OCI-LY7 (cell line): Measurements from ENCODE around the gene MAP3K7CL. TPM values are rescaled to one million over a fixed set of nuclear protein-coding genes. Genes with fewer than 3 reads are reported as not detected.

Experiments
- BruUV-seq: library from RNA; stranded (reverse); fragments of 400-500 nt; replicated peaks from 2 replicates; lab custom pipeline; 2021; lab: Mats Ljungman, UMichigan
- CTCF ChIA-PET: fragments of 300-600 bp; sonication (Branson Sonifier 250); formaldehyde crosslinking; loops from one replicate; lab custom pipeline; 2022; ENCODE audit warnings: antibody characterized with exemption; ENCODE audit not compliant: unreplicated experiment; lab: Charles Lee
- POLR2A ChIA-PET: fragments of 300-600 bp; sonication (Branson Sonifier 250); formaldehyde crosslinking; loops from one replicate; lab custom pipeline; 2022; ENCODE audit warnings: antibody characterized with exemption; lab: Charles Lee
- DNase-seq: peaks from one replicate; pipeline ENCODE4 v3.0.0-alpha.2; 2015; ENCODE audit warnings: low spot score
- H2AFZ ChIP-seq: fragments of 200-600 bp; sonication (generic), shearing (Covaris generic); 2 replicates; pipeline ENCODE4 v1.6.1; 2014; ENCODE audit warnings: mild to moderate bottlenecking, antibody characterized with exemption, low read length, moderate library complexity
- H3K27ac ChIP-seq: fragments of 200-600 bp; sonication (generic); 2 replicates; pipeline ENCODE4 v1.5.1; 2014; ENCODE audit warnings: mixed run types, low read depth, mild to moderate bottlenecking, moderate library complexity, low read length, inconsistent platforms; ENCODE audit not compliant: poor library complexity, severe bottlenecking
- H3K36me3 ChIP-seq: fragments of 200-600 bp; sonication (generic); 2 replicates; pipeline ENCODE4 v1.6.1; 2014; ENCODE audit warnings: mild to moderate bottlenecking, antibody characterized with exemption, low read length, moderate library complexity, mixed read lengths; ENCODE audit not compliant: insufficient read depth
- H3K4me1 ChIP-seq: fragments of 200-600 bp; sonication (generic); 2 replicates; pipeline ENCODE4 v1.5.1; 2014; ENCODE audit warnings: mild to moderate bottlenecking, low read length; ENCODE audit not compliant: insufficient read depth, poor library complexity, severe bottlenecking
- H3K4me2 ChIP-seq: fragments of 200-600 bp; sonication (generic); 2 replicates; pipeline ENCODE4 v1.6.1; 2014; ENCODE audit warnings: mild to moderate bottlenecking, low read length
- H3K4me3 ChIP-seq: fragments of 200-600 bp; sonication (generic); 2 replicates; pipeline ENCODE4 v1.5.1; 2014; ENCODE audit warnings: mild to moderate bottlenecking, low read depth, low read length; ENCODE audit not compliant: poor library complexity, severe bottlenecking
- H3K79me2 ChIP-seq: fragments of 200-600 bp; sonication (generic); 2 replicates; pipeline ENCODE4 v1.6.1; 2016; ENCODE audit warnings: low read depth, mild to moderate bottlenecking, low read length, moderate library complexity, mixed read lengths; ENCODE audit not compliant: insufficient read depth
- H3K9me2 ChIP-seq: fragments of 200-600 bp; sonication (generic); 2 replicates; pipeline ENCODE4 v1.6.1; 2016; ENCODE audit warnings: mild to moderate bottlenecking, low read length, mixed read lengths; ENCODE audit not compliant: insufficient read depth
- H3K9me3 ChIP-seq: fragments of 200-600 bp; sonication (generic); 2 replicates; pipeline ENCODE4 v1.6.1; 2014; ENCODE audit warnings: mild to moderate bottlenecking, mixed run types, low read length, mixed read lengths
- H4K20me1 ChIP-seq: fragments of 200-600 bp; sonication (generic); 2 replicates; pipeline ENCODE4 v1.6.1; 2014; ENCODE audit warnings: mild to moderate bottlenecking, antibody characterized with exemption, low read length, moderate library complexity, mixed read lengths; ENCODE audit not compliant: insufficient read depth
- EZH2phosphoT487 ChIP-seq: fragments of 200-600 bp; sonication (generic); IDR thresholded peaks from 2 replicates; pipeline ENCODE4 v1.6.1; 2018; ENCODE audit warnings: low read depth, borderline replicate concordance, mild to moderate bottlenecking, mixed run types, antibody characterized with exemption, low read length, moderate library complexity, mixed read lengths
- intact Hi-C: fragments of 100-400 bp; cut with micrococcal nuclease; formaldehyde crosslinking; loops from one replicate; pipeline ENCODE4 v1.10.0; 2022; ENCODE audit not compliant: unreplicated experiment
- total RNA-seq, 2 experiments: library from RNA; depleted of rRNA in 1 of 2; stranded (reverse); fragments of >200 nt in 1 of 2; shearing (Covaris generic) in 1 of 2; gene quantifications; 2 replicates each; pipeline ENCODE4 v1.2.3, GENCODE V29; 2014 to 2022
- TF ChIP-seq, protein P1 (sequence below): fragments of 200-600 bp; sonication (generic); conservative IDR thresholded peaks from 2 replicates; pipeline ENCODE4 v1.5.1; 2014; ENCODE audit warnings: mild to moderate bottlenecking, antibody characterized with exemption, low read length, moderate library complexity, mixed read lengths

Gene MAP3K7CL
- total RNA-seq, 2 experiments from 2014 or later: 7.8 to 13.0 TPM

GRCh38 chr21:29163341-29164115 is 33.1 kb downstream of the MAP3K7CL start:
- Histone ChIP-seq H3K4me3 (no peak overlapping the region), H3K36me3 (no peaks in the 10 kb centered on the region), H3K4me2 (no peak overlapping the region), H3K27ac (no peak overlapping the region), H3K4me1 (no peaks in the 10 kb centered on the region), H2AFZ (no peak overlapping the region), H4K20me1 (no peaks in the 10 kb centered on the region), H3K9me2 (no peaks in the 10 kb centered on the region), H3K9me3 (no peaks in the 10 kb centered on the region), H3K79me2 (no peaks in the 10 kb centered on the region)
- TF ChIP-seq EZH2phosphoT487: no peak
- TF ChIP-seq, protein P1, sequence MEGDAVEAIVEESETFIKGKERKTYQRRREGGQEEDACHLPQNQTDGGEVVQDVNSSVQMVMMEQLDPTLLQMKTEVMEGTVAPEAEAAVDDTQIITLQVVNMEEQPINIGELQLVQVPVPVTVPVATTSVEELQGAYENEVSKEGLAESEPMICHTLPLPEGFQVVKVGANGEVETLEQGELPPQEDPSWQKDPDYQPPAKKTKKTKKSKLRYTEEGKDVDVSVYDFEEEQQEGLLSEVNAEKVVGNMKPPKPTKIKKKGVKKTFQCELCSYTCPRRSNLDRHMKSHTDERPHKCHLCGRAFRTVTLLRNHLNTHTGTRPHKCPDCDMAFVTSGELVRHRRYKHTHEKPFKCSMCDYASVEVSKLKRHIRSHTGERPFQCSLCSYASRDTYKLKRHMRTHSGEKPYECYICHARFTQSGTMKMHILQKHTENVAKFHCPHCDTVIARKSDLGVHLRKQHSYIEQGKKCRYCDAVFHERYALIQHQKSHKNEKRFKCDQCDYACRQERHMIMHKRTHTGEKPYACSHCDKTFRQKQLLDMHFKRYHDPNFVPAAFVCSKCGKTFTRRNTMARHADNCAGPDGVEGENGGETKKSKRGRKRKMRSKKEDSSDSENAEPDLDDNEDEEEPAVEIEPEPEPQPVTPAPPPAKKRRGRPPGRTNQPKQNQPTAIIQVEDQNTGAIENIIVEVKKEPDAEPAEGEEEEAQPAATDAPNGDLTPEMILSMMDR: no peak
- no peak for DNase-seq
- CTCF ChIA-PET: no interaction called here
- intact Hi-C loops: no loop called here
- POLR2A ChIA-PET: interaction anchor here (0.6 to 1.3 kb wide), 4 partner anchors 8 to 315 kb away, joined by 3 to 5 read pairs (median 4); no protein-coding TSS in a partner anchor
- BruUV-seq: no TSS peak

DNA sequence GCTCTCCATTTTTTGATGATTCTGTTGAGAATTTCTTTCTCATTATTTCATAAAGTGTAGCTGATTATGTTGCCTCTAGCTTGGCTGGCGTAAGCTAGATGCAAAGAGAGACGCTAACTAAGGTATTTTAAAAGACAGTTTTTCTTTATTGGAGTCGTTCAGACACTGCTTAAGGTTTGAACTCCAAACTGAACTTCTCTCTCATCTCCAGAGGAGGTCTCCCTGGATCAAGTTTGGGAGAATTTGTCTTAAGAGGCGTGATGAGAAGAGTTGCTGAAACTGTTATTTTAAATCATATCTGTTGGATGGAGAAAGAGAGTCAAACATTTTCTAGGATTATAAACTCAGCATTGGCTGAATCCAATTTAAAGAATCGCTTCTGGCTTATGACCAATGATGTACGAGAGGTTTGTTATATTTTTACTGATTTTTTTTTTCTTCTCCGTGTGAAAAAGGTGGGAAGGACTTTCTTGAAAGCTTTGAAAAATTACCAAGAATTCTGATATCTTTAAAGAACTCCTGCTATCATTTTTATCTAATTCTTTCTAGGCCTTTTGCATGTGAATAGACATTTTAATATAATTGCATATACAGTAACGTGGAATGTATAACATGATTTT is 34.0 kb downstream of the MAP3K7CL start:
- no peaks in the 10 kb centered on the region for H3K79me2 ChIP-seq
- H3K4me2 ChIP-seq: no peak overlapping the region
- H3K36me3 ChIP-seq: no peaks in the 10 kb centered on the region
- H3K4me1 ChIP-seq: no peaks in the 10 kb centered on the region
- no peak overlapping the region for H3K27ac ChIP-seq
- intact Hi-C loops: no loop called here
- no TSS peak for BruUV-seq
- TF ChIP-seq EZH2phosphoT487: no peak
- TF ChIP-seq, protein P1: peak; percentile 61
- ChIA-PET POLR2A (interaction anchor here (0.6 to 1.3 kb wide), 5 partner anchors 9 to 715 kb away, joined by 3 to 5 read pairs (median 3); no protein-coding TSS in a partner anchor), CTCF (no interaction called here)
- peak; percentile 16 for DNase-seq
- no peaks in the 10 kb centered on the region for H3K9me2 ChIP-seq
- H4K20me1 ChIP-seq: no peaks in the 10 kb centered on the region
- H3K4me3 ChIP-seq: no peak overlapping the region
- no peaks in the 10 kb centered on the region for H3K9me3 ChIP-seq
- no peak overlapping the region for H2AFZ ChIP-seq

DNA sequence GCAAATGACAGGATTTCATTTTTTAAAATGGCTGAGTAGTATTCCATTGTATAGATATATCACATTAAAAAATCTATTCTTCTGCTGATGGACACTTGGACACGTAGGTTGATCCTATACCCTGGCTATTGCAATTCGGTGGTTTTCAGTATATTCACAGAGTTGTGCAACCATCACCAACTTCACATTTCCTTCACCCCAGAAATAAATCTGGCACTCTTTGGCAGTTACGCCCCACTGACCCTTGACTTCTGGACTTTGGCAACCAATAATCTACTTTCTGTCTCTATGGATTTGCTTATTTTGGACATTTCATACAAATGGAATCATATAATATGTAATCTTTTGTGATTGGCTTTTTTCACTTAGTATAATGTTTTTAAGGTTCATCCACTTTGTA is 35.9 kb downstream of the MAP3K7CL start:
- no peaks in the 10 kb centered on the region for H3K36me3 ChIP-seq
- ChIA-PET POLR2A (no interaction called here), CTCF (no interaction called here)
- no peak overlapping the region for H2AFZ ChIP-seq
- BruUV-seq: no TSS peak
- H3K79me2 ChIP-seq: no peaks in the 10 kb centered on the region
- H4K20me1 ChIP-seq: no peaks in the 10 kb centered on the region
- TF ChIP-seq EZH2phosphoT487: no peak
- TF ChIP-seq, protein P1: no peak
- no peaks in the 10 kb centered on the region for H3K9me3 ChIP-seq
- no peak overlapping the region for H3K27ac ChIP-seq
- H3K4me2 ChIP-seq: no peak overlapping the region
- DNase-seq: no peak
- intact Hi-C loops: no loop called here
- no peak overlapping the region for H3K4me3 ChIP-seq
- H3K4me1 ChIP-seq: peaks cover 4% of the 10 kb centered on the region
- no peaks in the 10 kb centered on the region for H3K9me2 ChIP-seq
